A549 treated with ZK216348 at 1 μM for 4 hours (cell line): ENCODE results near the gene UBB. TPM values are rescaled to one million over a fixed set of nuclear protein-coding genes. Genes with fewer than 3 reads are reported as not detected.

Source experiments
- total RNA-seq: library from RNA; stranded (reverse); fragments of 200-300 nt; extraction: Qiagen RNA extraction; gene quantifications from 5 replicates; pipeline ENCODE4 v1.2.3, GENCODE V29; 2022; ENCODE audit warnings: low read depth

UBB gene
- 2,012 to 2,370 TPM (median 2,162 TPM) in 5 replicates for total RNA-seq

GRCh38 chr17:16380640-16381495 is at the start of gene UBB:
Gene UBB, plus strand, starts transcription at chr17:16381091. Its CDS starts 817 bp downstream, at chr17:16381908.

GRCh38 chr17:16353317-16354174 is 27.3 kb upstream of the UBB start, which contains the start of gene CENPV:
Gene CENPV, minus strand, starts transcription at chr17:16353469. Its CDS starts 33 bp downstream, at chr17:16353436.

GRCh38 chr17:16415031-16415924 is 34.4 kb downstream of the UBB start, which contains the start of gene TRPV2:
Gene TRPV2, plus strand, starts transcription at chr17:16415571. Its CDS starts 2,098 bp downstream, at chr17:16417669.

Other genes with a start within 250 kb of the UBB start
- 65.7 to 86.9 TPM (median 83.9 TPM) in 5 replicates for gene NCOR1, start 165.6 kb upstream of the UBB start, total RNA-seq
- gene PIGL, start 163.9 kb upstream of the UBB start, total RNA-seq = 10.7 to 19.9 TPM (median 15.4 TPM) in 5 replicates
- gene CENPV, start 27.6 kb upstream of the UBB start, total RNA-seq = 121 to 168 TPM (median 160 TPM) in 5 replicates
- 0.13 to 0.86 TPM (median 0.40 TPM) in 4 of 5 replicates, not detected in the other for gene TRPV2, start 34.5 kb downstream of the UBB start, total RNA-seq
- 1.1 to 1.5 TPM (median 1.2 TPM) in 5 replicates for gene LRRC75A, start 111.1 kb downstream of the UBB start, total RNA-seq
- 7.8 to 19.8 TPM (median 13.9 TPM) in 5 replicates for gene ZNF287, start 188.1 kb downstream of the UBB start, total RNA-seq